Mesenchymal stem cell (in vitro differentiated cells and primary cell): ENCODE data around the gene LDLRAD3. TPM values are rescaled to one million over a fixed set of nuclear protein-coding genes. Genes with fewer than 3 reads are reported as not detected.

ENCODE experiments used
- DNase-seq: peaks from one replicate; pipeline ENCODE4 v3.0.0-alpha.2; 2013
- H2AFZ ChIP-seq: one replicate; pipeline ENCODE4 v1.6.1; 2013; ENCODE audit warnings: low read depth, mild to moderate bottlenecking, control low read depth, inconsistent platforms, low read length, moderate library complexity
- H2AK5ac ChIP-seq: 2 replicates; pipeline ENCODE4 v1.6.1; 2013; ENCODE audit warnings: low read length, moderate library complexity, mild to moderate bottlenecking, inconsistent platforms; ENCODE audit not compliant: severe bottlenecking
- H2BK120ac ChIP-seq: one replicate; pipeline ENCODE4 v1.6.1; 2013; ENCODE audit warnings: low read depth, mild to moderate bottlenecking, inconsistent platforms, low read length, moderate library complexity
- H2BK12ac ChIP-seq, 2 experiments: one replicate each; pipeline ENCODE4 v1.6.1; 2013; ENCODE audit warnings: inconsistent platforms in 2 of 2, low read length in 2 of 2, mild to moderate bottlenecking in 2 of 2, moderate library complexity in 2 of 2, control low read depth in 1 of 2
- H2BK15ac ChIP-seq: one replicate; pipeline ENCODE4 v1.6.1; 2013; ENCODE audit warnings: mild to moderate bottlenecking, low read depth, inconsistent platforms; ENCODE audit not compliant: poor library complexity, severe bottlenecking
- H2BK5ac ChIP-seq: 2 replicates; pipeline ENCODE4 v1.6.1; 2013; ENCODE audit warnings: low read depth, mild to moderate bottlenecking, low read length, control low read depth, inconsistent platforms; ENCODE audit not compliant: poor library complexity, severe bottlenecking
- H3K14ac ChIP-seq, 2 experiments: one replicate each; pipeline ENCODE4 v1.6.1; 2013; ENCODE audit warnings: inconsistent platforms in 2 of 2, low read length in 2 of 2, control low read depth in 1 of 2, mild to moderate bottlenecking in 1 of 2, moderate library complexity in 1 of 2
- H3K18ac ChIP-seq, 2 experiments: one replicate each; pipeline ENCODE4 v1.6.1; 2013; ENCODE audit warnings: inconsistent platforms in 2 of 2, low read length in 2 of 2, control low read depth in 1 of 2, low read depth in 1 of 2, mild to moderate bottlenecking in 1 of 2
- H3K23ac ChIP-seq, 2 experiments: one replicate each; pipeline ENCODE4 v1.6.1; 2013; ENCODE audit warnings: inconsistent platforms in 2 of 2, low read length in 2 of 2, mild to moderate bottlenecking in 2 of 2, moderate library complexity in 2 of 2, control low read depth in 1 of 2
- H3K27ac ChIP-seq: 2 replicates; pipeline ENCODE4 v1.5.1; 2013; ENCODE audit warnings: mild to moderate bottlenecking, moderate library complexity, low read length, control low read depth, inconsistent platforms; ENCODE audit not compliant: poor library complexity, severe bottlenecking
- H3K27me3 ChIP-seq, 2 experiments: 2 replicates each; pipeline versions ENCODE4 v1.6.1 to v1.7.0; 2013; ENCODE audit warnings: low read length in 2 of 2, mild to moderate bottlenecking in 2 of 2, moderate library complexity in 2 of 2, control low read depth in 1 of 2, inconsistent platforms in 1 of 2; ENCODE audit not compliant: control insufficient read depth in 1 of 2, insufficient read depth in 1 of 2
- H3K36me3 ChIP-seq, 2 experiments: 2 replicates each; pipeline versions ENCODE4 v1.6.1 to v1.7.0; 2013; ENCODE audit warnings: low read length in 2 of 2, control low read depth in 1 of 2, inconsistent platforms in 1 of 2, low read depth in 1 of 2, mild to moderate bottlenecking in 1 of 2; ENCODE audit not compliant: insufficient read depth in 2 of 2, control insufficient read depth in 1 of 2
- H3K4ac ChIP-seq, 2 experiments: one replicate each; pipeline ENCODE4 v1.6.1; 2013; ENCODE audit warnings: inconsistent platforms in 2 of 2, low read length in 2 of 2, mild to moderate bottlenecking in 2 of 2, moderate library complexity in 2 of 2, control low read depth in 1 of 2, low read depth in 1 of 2
- H3K4me1 ChIP-seq: 2 replicates; pipeline ENCODE4 v1.6.1; 2013; ENCODE audit warnings: low read depth, low read length, control low read depth; ENCODE audit not compliant: control insufficient read depth, insufficient read depth
- H3K4me2 ChIP-seq: 2 replicates; pipeline ENCODE4 v1.6.1; 2013; ENCODE audit warnings: low read length, mild to moderate bottlenecking, inconsistent platforms; ENCODE audit not compliant: poor library complexity, severe bottlenecking
- H3K4me3 ChIP-seq, 2 experiments: 2 replicates each; pipeline versions ENCODE4 v1.5.1 to v1.7.0; 2013; ENCODE audit warnings: low read length in 2 of 2, mild to moderate bottlenecking in 2 of 2, control low read depth in 1 of 2, low read depth in 1 of 2; ENCODE audit not compliant: insufficient read depth in 1 of 2
- H3K79me1 ChIP-seq: replicated peaks from 2 replicates; pipeline ENCODE4 v1.6.1; 2013; ENCODE audit warnings: mild to moderate bottlenecking, control low read depth, low read length, inconsistent platforms; ENCODE audit not compliant: poor library complexity, severe bottlenecking
- H3K9ac ChIP-seq: 2 replicates; pipeline ENCODE4 v1.7.0; 2013; ENCODE audit warnings: mild to moderate bottlenecking, low read length, moderate library complexity
- H3K9me3 ChIP-seq: 2 replicates; pipeline ENCODE4 v1.7.0; 2013; ENCODE audit warnings: mild to moderate bottlenecking, low read length; ENCODE audit not compliant: control insufficient read depth
- H4K8ac ChIP-seq: one replicate; pipeline ENCODE4 v1.6.1; 2013; ENCODE audit warnings: inconsistent platforms, mild to moderate bottlenecking, low read length, moderate library complexity
- H4K91ac ChIP-seq: one replicate; pipeline ENCODE4 v1.6.1; 2013; ENCODE audit warnings: mild to moderate bottlenecking, low read length, inconsistent platforms
- WGBS: methylation state at CpG from one replicate; pipeline ENCODE4 v1.1.7; 2013; ENCODE audit warnings: mixed read lengths; 5-methylcytosine and 5-hydroxymethylcytosine counted together
- polyA plus RNA-seq, 2 experiments: library from polyadenylated mRNA; stranded (reverse); fragments of 200-250 nt; gene quantifications; one replicate each; pipeline ENCODE4 v1.2.3, GENCODE V29; 2013

Gene LDLRAD3
- 5.9 TPM for polyA plus RNA-seq (2013, experiment 1 of 2)
- 5.9 TPM for polyA plus RNA-seq (2013, experiment 2 of 2)

- peak within 1 kb of the TSS; percentile 73 for H4K8ac ChIP-seq
- H4K91ac ChIP-seq, result peak within 1 kb of the TSS; percentile 78
- H3K4ac ChIP-seq, result peak within 1 kb of the TSS in 1 of 2 experiments; percentile 76
- H2BK12ac ChIP-seq, result peak within 1 kb of the TSS in 1 of 2 experiments; percentile 88
- H3K27ac ChIP-seq, result peak within 1 kb of the TSS; percentile 79
- peak within 1 kb of the TSS in 1 of 2 experiments; percentile 57 for H3K14ac ChIP-seq
- peaks cover 0 to 7% of the 10 kb centered on the region in 2 experiments for H3K27me3 ChIP-seq
- WGBS, result 2% methylated on average over 55 of the region's 97 CpGs
- H3K9ac ChIP-seq, result peak within 1 kb of the TSS; percentile 90
- H3K4me3 ChIP-seq, result peak within 1 kb of the TSS; percentile 74 to 90
- H3K79me1 ChIP-seq, result peaks cover 24% of the 10 kb centered on the region
- H3K23ac ChIP-seq, result peak within 1 kb of the TSS in 1 of 2 experiments; percentile 46
- peak within 1 kb of the TSS; percentile 39 for H2BK5ac ChIP-seq
- peak within 1 kb of the TSS; percentile 95 for H3K4me2 ChIP-seq
- peak within 1 kb of the TSS; percentile 49 to 91 for H3K18ac ChIP-seq
- peak within 1 kb of the TSS; percentile 81 for H2BK120ac ChIP-seq
- peak; percentile 86 for DNase-seq
- peak within 1 kb of the TSS; percentile 97 for H2BK15ac ChIP-seq
- no peaks in the 10 kb centered on the region for H3K36me3 ChIP-seq
- peak within 1 kb of the TSS; percentile 63 for H2AFZ ChIP-seq
- no peak within 1 kb of the TSS for H2AK5ac ChIP-seq
- peaks cover 10% of the 10 kb centered on the region for H3K4me1 ChIP-seq
- H3K9me3 ChIP-seq, result no peaks in the 10 kb centered on the region
These were observed at the start of gene LDLRAD3 for GRCh38 chr11:35943713-35944502. Gene LDLRAD3, plus strand, starts transcription at chr11:35944062. Its CDS starts 37 bp downstream, at chr11:35944099.

DNA sequence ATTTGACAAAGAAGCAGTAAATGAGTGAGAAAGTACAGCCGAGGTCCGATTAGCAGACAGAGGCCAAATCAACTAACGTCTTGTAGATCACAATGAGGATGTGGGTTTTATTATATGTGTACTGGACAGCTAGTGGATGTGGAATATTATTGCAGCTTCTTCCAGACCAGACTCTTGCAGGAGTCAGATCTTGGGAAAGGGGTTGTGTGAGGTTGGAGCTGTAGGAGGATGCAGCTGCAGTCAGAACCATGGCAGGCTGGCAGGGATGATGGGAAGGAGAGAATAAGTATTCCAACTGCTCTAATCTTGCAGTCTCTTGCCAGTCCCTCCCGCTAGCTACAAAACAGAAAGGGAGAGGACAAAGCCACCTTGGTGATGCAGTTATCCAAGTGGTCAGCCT is 46.8 kb upstream of the LDLRAD3 start:
- no peak for DNase-seq
- H3K9me3 ChIP-seq, result peaks cover 13% of the 10 kb centered on the region
- no peak overlapping the region for H3K4me3 ChIP-seq
- H4K91ac ChIP-seq, result no peak overlapping the region
- H3K36me3 ChIP-seq, result no peaks in the 10 kb centered on the region
- H2BK12ac ChIP-seq, result no peak overlapping the region
- no peak overlapping the region for H2BK15ac ChIP-seq
- no peak overlapping the region for H2AK5ac ChIP-seq
- H2BK120ac ChIP-seq, result no peak overlapping the region
- no peak overlapping the region for H3K23ac ChIP-seq
- no peaks in the 10 kb centered on the region for H3K79me1 ChIP-seq
- H3K14ac ChIP-seq, result peak overlapping the region in 1 of 2 experiments; percentile 51
- no peak overlapping the region for H3K9ac ChIP-seq
- peaks cover 5 to 35% of the 10 kb centered on the region in 2 experiments for H3K27me3 ChIP-seq
- H2BK5ac ChIP-seq, result no peak overlapping the region
- H3K18ac ChIP-seq, result no peak overlapping the region
- H3K4me2 ChIP-seq, result no peak overlapping the region
- no peak overlapping the region for H2AFZ ChIP-seq
- no peaks in the 10 kb centered on the region for H3K4me1 ChIP-seq
- no peak overlapping the region for H4K8ac ChIP-seq
- H3K4ac ChIP-seq, result no peak overlapping the region
- WGBS, result 84% methylated on average over 3 of the region's 4 CpGs
- H3K27ac ChIP-seq, result no peak overlapping the region

- DNase-seq, result no peak
- no peak overlapping the region for H2BK120ac ChIP-seq
- no peak overlapping the region for H3K9ac ChIP-seq
- H3K4me1 ChIP-seq, result no peaks in the 10 kb centered on the region
- H3K4me3 ChIP-seq, result no peak overlapping the region
- no peak overlapping the region for H3K23ac ChIP-seq
- H3K79me1 ChIP-seq, result no peaks in the 10 kb centered on the region
- no peak overlapping the region for H2AFZ ChIP-seq
- H4K8ac ChIP-seq, result no peak overlapping the region
- H2BK15ac ChIP-seq, result no peak overlapping the region
- H2AK5ac ChIP-seq, result no peak overlapping the region
- H2BK12ac ChIP-seq, result no peak overlapping the region
- H3K27ac ChIP-seq, result no peak overlapping the region
- no peak overlapping the region for H4K91ac ChIP-seq
- H3K27me3 ChIP-seq, result no peaks in the 10 kb centered on the region
- H3K18ac ChIP-seq, result no peak overlapping the region
- H2BK5ac ChIP-seq, result no peak overlapping the region
- peaks cover 27% of the 10 kb centered on the region for H3K9me3 ChIP-seq
- H3K4ac ChIP-seq, result no peak overlapping the region
- no peaks in the 10 kb centered on the region for H3K36me3 ChIP-seq
- H3K4me2 ChIP-seq, result no peak overlapping the region
- no peak overlapping the region for H3K14ac ChIP-seq
These were observed 40.9 kb upstream of the LDLRAD3 start for GRCh38 chr11:35902961-35903360.

- no peak overlapping the region for H2AK5ac ChIP-seq
- H3K79me1 ChIP-seq, result no peaks in the 10 kb centered on the region
- H3K23ac ChIP-seq, result no peak overlapping the region
- DNase-seq, result no peak
- no peaks in the 10 kb centered on the region for H3K4me1 ChIP-seq
- no peaks in the 10 kb centered on the region for H3K27me3 ChIP-seq
- WGBS, result 70% methylated on average over 3 of the region's 3 CpGs
- no peak overlapping the region for H2BK12ac ChIP-seq
- no peak overlapping the region for H3K18ac ChIP-seq
- H3K27ac ChIP-seq, result no peak overlapping the region
- H3K4me2 ChIP-seq, result no peak overlapping the region
- no peak overlapping the region for H2AFZ ChIP-seq
- H4K91ac ChIP-seq, result no peak overlapping the region
- H3K9me3 ChIP-seq, result peaks cover 20% of the 10 kb centered on the region
- no peak overlapping the region for H3K4me3 ChIP-seq
- H4K8ac ChIP-seq, result no peak overlapping the region
- H2BK15ac ChIP-seq, result no peak overlapping the region
- H3K14ac ChIP-seq, result no peak overlapping the region
- no peak overlapping the region for H3K9ac ChIP-seq
- no peaks in the 10 kb centered on the region for H3K36me3 ChIP-seq
- no peak overlapping the region for H2BK120ac ChIP-seq
- H2BK5ac ChIP-seq, result no peak overlapping the region
- H3K4ac ChIP-seq, result no peak overlapping the region
These were observed 38.1 kb upstream of the LDLRAD3 start for GRCh38 chr11:35905646-35906276.
